GM19452 (cell line): ENCODE results near the gene MAP7D2.

Source experiments
- ATAC-seq: cut with Tn5 transposase; IDR thresholded peaks from one replicate; pipeline ENCODE4 v1.9.1; 2021; ENCODE audit not compliant: unreplicated experiment

Gene MAP7D2

GRCh38 chrX:20046223-20046622, 70.5 kb downstream of the MAP7D2 start:
- no peak for ATAC-seq

GRCh38 chrX:20042221-20042620, 74.5 kb downstream of the MAP7D2 start:
- no peak for ATAC-seq

- ATAC-seq = no peak
Measured at GRCh38 chrX:20038966-20039365, 77.7 kb downstream of the MAP7D2 start.

GRCh38 chrX:20037186-20037585, 79.5 kb downstream of the MAP7D2 start:
- ATAC-seq = no peak

- no peak for ATAC-seq
Measured at GRCh38 chrX:20032201-20032600, 84.5 kb downstream of the MAP7D2 start.

GRCh38 chrX:20029728-20030127, 87.0 kb downstream of the MAP7D2 start:
- no peak for ATAC-seq

GRCh38 chrX:20028588-20028987, 88.1 kb downstream of the MAP7D2 start:
- no peak for ATAC-seq

- no peak for ATAC-seq
Measured at GRCh38 chrX:20026278-20026677, 90.4 kb downstream of the MAP7D2 start.

- no peak for ATAC-seq
Measured at GRCh38 chrX:20019672-20020365, 96.9 kb downstream of the MAP7D2 start.

GRCh38 chrX:20016616-20016945, 100.1 kb downstream of the MAP7D2 start:
- ATAC-seq = no peak

- no peak for ATAC-seq
Measured at GRCh38 chrX:20015945-20016615, 100.6 kb downstream of the MAP7D2 start.

- ATAC-seq = no peak
Measured at GRCh38 chrX:20015422-20015821, 101.3 kb downstream of the MAP7D2 start.

- no peak for ATAC-seq
Measured at GRCh38 chrX:20011608-20012007, 105.1 kb downstream of the MAP7D2 start.

GRCh38 chrX:20007962-20008622, 108.6 kb downstream of the MAP7D2 start:
- ATAC-seq = no peak

GRCh38 chrX:20005883-20006282, 110.8 kb downstream of the MAP7D2 start:
- no peak for ATAC-seq

GRCh38 chrX:20001588-20001987, 115.1 kb downstream of the MAP7D2 start:
- no peak for ATAC-seq

- ATAC-seq = no peak
Measured at GRCh38 chrX:19991350-19991718, 125.4 kb downstream of the MAP7D2 start.

- ATAC-seq = peak; percentile 94
Measured at GRCh38 chrX:19990556-19991349, 126.0 kb downstream of the MAP7D2 start, which contains the start of gene BCLAF3. Gene BCLAF3 (minus strand): TSS chrX:19991061. CDS start chrX:19970264, 20,797 bp downstream.

GRCh38 chrX:19990151-19990555, 126.6 kb downstream of the MAP7D2 start:
- peak; percentile 5 for ATAC-seq

GRCh38 chrX:19987856-19988255, 128.9 kb downstream of the MAP7D2 start:
- no peak for ATAC-seq

- no peak for ATAC-seq
Measured at GRCh38 chrX:19986531-19986930, 130.2 kb downstream of the MAP7D2 start.
